HG02973 (cell line): Measurements from ENCODE around the gene C5orf34.
"Not testable (repeated sequence)": the region's sequence is repeated elsewhere in the genome, so short reads cannot be mapped to it uniquely, and the experiment has no call there.

Experiments used
- ATAC-seq: cut with Tn5 transposase; IDR thresholded peaks from one replicate; pipeline ENCODE4 v1.9.1; 2021; ENCODE audit warnings: moderate library complexity; ENCODE audit not compliant: unreplicated experiment

C5orf34 gene

GRCh38 chr5:43514816-43515677 lies at the start of gene C5orf34:
C5orf34 (minus strand) TSS chr5:43515148; CDS start chr5:43509339, 5,809 bp downstream.
- ATAC-seq = peak; percentile 98

- no peak for ATAC-seq
These were observed 49.4 kb upstream of the C5orf34 start for GRCh38 chr5:43564289-43564850.

- ATAC-seq = no peak
These were observed 48.4 kb upstream of the C5orf34 start for GRCh38 chr5:43563321-43563720.

- no peak for ATAC-seq
These were observed 46.4 kb upstream of the C5orf34 start for GRCh38 chr5:43561356-43561755.

GRCh38 chr5:43560128-43560527 lies 45.2 kb upstream of the C5orf34 start:
- no peak for ATAC-seq

- ATAC-seq = peak; percentile 72
These were observed 42.1 kb upstream of the C5orf34 start, which contains the start of gene PAIP1 for GRCh38 chr5:43556857-43557542. PAIP1 (minus strand) TSS chr5:43557077; CDS start chr5:43556846, 231 bp downstream.

- ATAC-seq = peak; percentile 90
These were observed 41.6 kb upstream of the C5orf34 start for GRCh38 chr5:43556607-43556856.

GRCh38 chr5:43555895-43556606 lies 41.1 kb upstream of the C5orf34 start:
- ATAC-seq = no peak

GRCh38 chr5:43554497-43554896 lies 39.5 kb upstream of the C5orf34 start:
- ATAC-seq = no peak

GRCh38 chr5:43553381-43553780 lies 38.4 kb upstream of the C5orf34 start:
- no peak for ATAC-seq

GRCh38 chr5:43551731-43552130 lies 36.8 kb upstream of the C5orf34 start:
- no peak for ATAC-seq

- not testable (repeated sequence) for ATAC-seq
These were observed 34.3 kb upstream of the C5orf34 start for GRCh38 chr5:43549272-43549671.

- no peak for ATAC-seq
These were observed 33.4 kb upstream of the C5orf34 start for GRCh38 chr5:43548358-43548757.

- ATAC-seq = no peak
These were observed 32.6 kb upstream of the C5orf34 start for GRCh38 chr5:43547532-43547931.

GRCh38 chr5:43543434-43543833 lies 28.5 kb upstream of the C5orf34 start:
- no peak for ATAC-seq

- ATAC-seq = no peak
These were observed 25.8 kb upstream of the C5orf34 start for GRCh38 chr5:43540746-43541145.

- ATAC-seq = no peak
These were observed 22.0 kb upstream of the C5orf34 start for GRCh38 chr5:43536972-43537371.

- no peak for ATAC-seq
These were observed 18.7 kb upstream of the C5orf34 start for GRCh38 chr5:43533646-43534045.

- ATAC-seq = no peak
These were observed 15.7 kb upstream of the C5orf34 start for GRCh38 chr5:43530648-43531047.

GRCh38 chr5:43523662-43524072 lies 8.7 kb upstream of the C5orf34 start:
- no peak for ATAC-seq

- ATAC-seq = no peak
These were observed 5.7 kb upstream of the C5orf34 start for GRCh38 chr5:43520615-43521014.
